ENCODE measurements around the gene PROSER2. TPM values are rescaled to one million over a fixed set of nuclear protein-coding genes. Genes with fewer than 3 reads are reported as not detected.

The PROSER2 gene
- total RNA-seq, 1 experiment from 2014 or later: 10.6 TPM

- H2BK15ac ChIP-seq (ENCODE audit: low read depth, low read length): no peak overlapping the region
- no peak overlapping the region for H3K4me2 ChIP-seq (ENCODE audit: insufficient read depth, insufficient read length, low read length)
- no peaks in the 10 kb centered on the region for H3K4me1 ChIP-seq (ENCODE audit: insufficient read depth, low read length)
- no peaks in the 10 kb centered on the region for H3K9me3 ChIP-seq (ENCODE audit: control insufficient read depth, low read depth, low read length)
- H3K9ac ChIP-seq (ENCODE audit: extremely low read depth, insufficient read length, low read length): no peak overlapping the region
- H2AFZ ChIP-seq (ENCODE audit: low read length): no peak overlapping the region
- no peak for DNase-seq
- H3K18ac ChIP-seq (ENCODE audit: insufficient read length, low read depth, low read length): no peak overlapping the region
- no peak overlapping the region for H4K8ac ChIP-seq (replicated peaks; ENCODE audit: insufficient read length, low read depth, low read length)
- no peak overlapping the region for H2BK5ac ChIP-seq (ENCODE audit: insufficient read length, low read length)
- H3K79me1 ChIP-seq (ENCODE audit: insufficient read depth, low read depth, low read length, poor library complexity, severe bottlenecking): no peaks in the 10 kb centered on the region
- no peaks in the 10 kb centered on the region for H3K27me3 ChIP-seq (ENCODE audit: insufficient read depth, low read length)
- no peaks in the 10 kb centered on the region for H3K27me3 Mint-ChIP-seq (ENCODE audit: low read depth)
- no peak overlapping the region for H3K14ac ChIP-seq (ENCODE audit: insufficient read depth, low read length)
- no peaks in the 10 kb centered on the region; a peak in 1 of 5 replicates for H3K9me3 Mint-ChIP-seq
- H4K20me1 ChIP-seq (ENCODE audit: control insufficient read depth, insufficient read depth, insufficient read length): no peaks in the 10 kb centered on the region
- no peak overlapping the region for H2BK20ac ChIP-seq (ENCODE audit: low read depth, low read length, poor library complexity, severe bottlenecking)
- H2AK5ac ChIP-seq (ENCODE audit: insufficient read length, low read length): no peak overlapping the region
- H2BK12ac ChIP-seq (ENCODE audit: insufficient read length, low read depth, low read length): no peak overlapping the region
- no peak overlapping the region for H3K4me3 Mint-ChIP-seq
- H2BK120ac ChIP-seq (ENCODE audit: low read depth, low read length, poor library complexity, severe bottlenecking): no peak overlapping the region
- H3K56ac ChIP-seq (ENCODE audit: insufficient read length, low read depth, low read length): no peak overlapping the region
- no peaks in the 10 kb centered on the region for H3K4me1 Mint-ChIP-seq
- H3T11ph ChIP-seq (ENCODE audit: low read length): no peak overlapping the region
- no CpG with 5 or more reads among the region's 12 CpGs for WGBS (ENCODE audit: extremely low coverage, insufficient read length, low lambda C conversion rate)
- H3K27ac ChIP-seq (ENCODE audit: insufficient read length, low read depth, low read length): no peak overlapping the region
- no peaks in the 10 kb centered on the region for H3K23me2 ChIP-seq (ENCODE audit: insufficient read length, low read depth, low read length, poor library complexity, severe bottlenecking)
- no peak overlapping the region for H4K91ac ChIP-seq (ENCODE audit: insufficient read length, low read depth, low read length)
- TF ChIP-seq, protein P1, sequence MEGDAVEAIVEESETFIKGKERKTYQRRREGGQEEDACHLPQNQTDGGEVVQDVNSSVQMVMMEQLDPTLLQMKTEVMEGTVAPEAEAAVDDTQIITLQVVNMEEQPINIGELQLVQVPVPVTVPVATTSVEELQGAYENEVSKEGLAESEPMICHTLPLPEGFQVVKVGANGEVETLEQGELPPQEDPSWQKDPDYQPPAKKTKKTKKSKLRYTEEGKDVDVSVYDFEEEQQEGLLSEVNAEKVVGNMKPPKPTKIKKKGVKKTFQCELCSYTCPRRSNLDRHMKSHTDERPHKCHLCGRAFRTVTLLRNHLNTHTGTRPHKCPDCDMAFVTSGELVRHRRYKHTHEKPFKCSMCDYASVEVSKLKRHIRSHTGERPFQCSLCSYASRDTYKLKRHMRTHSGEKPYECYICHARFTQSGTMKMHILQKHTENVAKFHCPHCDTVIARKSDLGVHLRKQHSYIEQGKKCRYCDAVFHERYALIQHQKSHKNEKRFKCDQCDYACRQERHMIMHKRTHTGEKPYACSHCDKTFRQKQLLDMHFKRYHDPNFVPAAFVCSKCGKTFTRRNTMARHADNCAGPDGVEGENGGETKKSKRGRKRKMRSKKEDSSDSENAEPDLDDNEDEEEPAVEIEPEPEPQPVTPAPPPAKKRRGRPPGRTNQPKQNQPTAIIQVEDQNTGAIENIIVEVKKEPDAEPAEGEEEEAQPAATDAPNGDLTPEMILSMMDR (conservative IDR thresholded peaks at IDR 0.05): no peak
- H4K5ac ChIP-seq (ENCODE audit: insufficient read length, low read depth, low read length): no peak overlapping the region
- H3K4ac ChIP-seq (ENCODE audit: low read depth, low read length): no peak overlapping the region
- H3K23ac ChIP-seq (ENCODE audit: insufficient read length, low read depth, low read length): no peak overlapping the region
- H3K27ac Mint-ChIP-seq: no peak overlapping the region
- H3K36me3 Mint-ChIP-seq (ENCODE audit: insufficient read depth in 1 of 3, low read depth in 3 of 3): no peaks in the 10 kb centered on the region
- no peaks in the 10 kb centered on the region for H3K79me2 ChIP-seq (ENCODE audit: insufficient read depth, low read length)
These were observed 63.7 kb downstream of the PROSER2 start for GRCh38 chr10:11886851-11887250.
